GM21786 (cell line): ENCODE data around the gene STEAP2.
"Not testable (repeated sequence)": the region's sequence is repeated elsewhere in the genome, so short reads cannot be mapped to it uniquely, and the experiment has no call there.

Experiments
- ATAC-seq: cut with Tn5 transposase; IDR thresholded peaks from one replicate; pipeline ENCODE4 v1.9.1; 2021; ENCODE audit not compliant: unreplicated experiment

The STEAP2 gene

GRCh38 chr7:90211391-90212148, at the start of gene STEAP2:
Gene STEAP2, plus strand, starts transcription at chr7:90211740. Its CDS starts 13,343 bp downstream, at chr7:90225083.
- peak; percentile 80 for ATAC-seq

GRCh38 chr7:90163534-90163933, 48.0 kb upstream of the STEAP2 start:
- no peak for ATAC-seq

GRCh38 chr7:90165724-90166123, 45.8 kb upstream of the STEAP2 start:
- no peak for ATAC-seq

- no peak for ATAC-seq
Observed at GRCh38 chr7:90166153-90166552, 45.4 kb upstream of the STEAP2 start.

GRCh38 chr7:90167361-90167760, 44.2 kb upstream of the STEAP2 start:
- ATAC-seq = no peak

- ATAC-seq = no peak
Observed at GRCh38 chr7:90169891-90170290, 41.6 kb upstream of the STEAP2 start.

- ATAC-seq = no peak
Observed at GRCh38 chr7:90172121-90172520, 39.4 kb upstream of the STEAP2 start.

GRCh38 chr7:90172624-90173023, 38.9 kb upstream of the STEAP2 start:
- ATAC-seq = no peak

- ATAC-seq = peak; percentile 95
Observed at GRCh38 chr7:90173127-90173844, 38.3 kb upstream of the STEAP2 start.

GRCh38 chr7:90175667-90176066, 35.9 kb upstream of the STEAP2 start:
- no peak for ATAC-seq

GRCh38 chr7:90176195-90176594, 35.3 kb upstream of the STEAP2 start:
- ATAC-seq = no peak

- no peak for ATAC-seq
Observed at GRCh38 chr7:90178166-90178565, 33.4 kb upstream of the STEAP2 start.

- ATAC-seq = peak; percentile 96
Observed at GRCh38 chr7:90178679-90179278, 32.8 kb upstream of the STEAP2 start.

GRCh38 chr7:90180011-90180585, 31.4 kb upstream of the STEAP2 start:
- no peak for ATAC-seq

GRCh38 chr7:90180649-90181048, 30.9 kb upstream of the STEAP2 start:
- no peak for ATAC-seq

- peak; percentile 0 for ATAC-seq
Observed at GRCh38 chr7:90181485-90181884, 30.1 kb upstream of the STEAP2 start.

GRCh38 chr7:90186290-90186689, 25.2 kb upstream of the STEAP2 start:
- ATAC-seq = not testable (repeated sequence)

- ATAC-seq = peak; percentile 33
Observed at GRCh38 chr7:90187507-90188050, 24.0 kb upstream of the STEAP2 start.

GRCh38 chr7:90188281-90188680, 23.3 kb upstream of the STEAP2 start:
- peak; percentile 97 for ATAC-seq

GRCh38 chr7:90190995-90191394, 20.5 kb upstream of the STEAP2 start:
- ATAC-seq = no peak

GRCh38 chr7:90191648-90192047, 19.9 kb upstream of the STEAP2 start:
- no peak for ATAC-seq
